ENCODE results near the gene EIF4E2.
"Not testable (repeated sequence)": the region's sequence is repeated elsewhere in the genome, so short reads cannot be mapped to it uniquely, and the experiment has no call there.

Gene EIF4E2

DNA sequence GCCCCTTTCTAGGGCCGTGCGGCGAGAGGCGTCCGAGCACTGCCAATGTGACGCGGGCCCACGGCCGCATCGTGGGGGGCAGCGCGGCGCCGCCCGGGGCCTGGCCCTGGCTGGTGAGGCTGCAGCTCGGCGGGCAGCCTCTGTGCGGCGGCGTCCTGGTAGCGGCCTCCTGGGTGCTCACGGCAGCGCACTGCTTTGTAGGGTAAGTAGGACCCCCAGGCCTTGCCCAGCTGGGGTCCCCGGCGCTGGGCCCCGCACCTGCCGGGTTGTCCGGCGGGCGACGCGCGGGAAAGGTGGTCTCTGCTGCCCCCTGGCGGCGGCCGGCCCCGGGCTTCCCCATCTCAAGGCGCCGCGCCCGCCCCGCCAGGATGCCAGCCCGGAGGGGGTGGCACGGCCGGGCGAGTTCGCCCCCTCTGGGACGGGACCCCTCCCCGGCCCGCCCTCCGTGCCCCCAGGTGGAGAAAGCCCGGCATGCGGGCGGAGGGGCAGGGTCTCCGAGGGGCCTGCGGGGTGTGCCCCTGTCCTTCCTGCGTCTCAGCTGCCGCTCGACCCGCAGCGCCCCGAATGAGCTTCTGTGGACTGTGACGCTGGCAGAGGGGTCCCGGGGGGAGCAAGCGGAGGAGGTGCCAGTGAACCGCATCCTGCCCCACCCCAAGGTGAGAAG is 28.4 kb upstream of the EIF4E2 start:
- peak; percentile 83 for DNase-seq (ENCODE audit: low spot score)

DNA sequence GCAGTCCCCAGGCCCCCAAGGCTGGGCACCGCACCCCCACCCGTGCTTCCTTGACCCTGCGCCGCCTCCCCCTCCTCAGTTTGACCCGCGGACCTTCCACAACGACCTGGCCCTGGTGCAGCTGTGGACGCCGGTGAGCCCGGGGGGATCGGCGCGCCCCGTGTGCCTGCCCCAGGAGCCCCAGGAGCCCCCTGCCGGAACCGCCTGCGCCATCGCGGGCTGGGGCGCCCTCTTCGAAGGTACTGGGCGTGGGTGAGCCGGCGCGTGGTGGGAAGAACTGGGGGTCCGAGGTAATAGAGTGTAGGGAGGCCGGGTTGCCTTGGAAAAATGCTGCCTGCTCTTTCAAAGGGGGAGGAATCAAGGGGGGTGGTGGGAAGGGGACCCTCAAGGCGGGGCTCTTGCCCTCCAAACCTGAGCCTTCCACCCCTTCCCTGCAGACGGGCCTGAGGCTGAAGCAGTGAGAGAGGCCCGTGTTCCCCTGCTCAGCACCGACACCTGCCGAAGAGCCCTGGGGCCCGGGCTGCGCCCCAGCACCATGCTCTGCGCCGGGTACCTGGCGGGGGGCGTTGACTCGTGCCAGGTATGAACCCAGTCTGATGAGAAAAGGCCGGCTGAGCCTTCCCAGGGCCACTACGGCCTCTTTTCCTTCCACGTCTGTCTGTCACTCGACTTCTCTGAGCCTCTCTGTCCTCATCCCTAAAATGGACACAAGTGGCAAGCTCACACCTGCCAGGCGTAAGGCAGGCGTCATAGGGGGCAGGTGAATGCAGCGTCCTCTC is 27.7 kb upstream of the EIF4E2 start:
- DNase-seq (ENCODE audit: low spot score), result no peak

GRCh38 chr2:232523402-232523681 is 27.1 kb upstream of the EIF4E2 start:
- no peak for DNase-seq (ENCODE audit: low spot score)

DNA sequence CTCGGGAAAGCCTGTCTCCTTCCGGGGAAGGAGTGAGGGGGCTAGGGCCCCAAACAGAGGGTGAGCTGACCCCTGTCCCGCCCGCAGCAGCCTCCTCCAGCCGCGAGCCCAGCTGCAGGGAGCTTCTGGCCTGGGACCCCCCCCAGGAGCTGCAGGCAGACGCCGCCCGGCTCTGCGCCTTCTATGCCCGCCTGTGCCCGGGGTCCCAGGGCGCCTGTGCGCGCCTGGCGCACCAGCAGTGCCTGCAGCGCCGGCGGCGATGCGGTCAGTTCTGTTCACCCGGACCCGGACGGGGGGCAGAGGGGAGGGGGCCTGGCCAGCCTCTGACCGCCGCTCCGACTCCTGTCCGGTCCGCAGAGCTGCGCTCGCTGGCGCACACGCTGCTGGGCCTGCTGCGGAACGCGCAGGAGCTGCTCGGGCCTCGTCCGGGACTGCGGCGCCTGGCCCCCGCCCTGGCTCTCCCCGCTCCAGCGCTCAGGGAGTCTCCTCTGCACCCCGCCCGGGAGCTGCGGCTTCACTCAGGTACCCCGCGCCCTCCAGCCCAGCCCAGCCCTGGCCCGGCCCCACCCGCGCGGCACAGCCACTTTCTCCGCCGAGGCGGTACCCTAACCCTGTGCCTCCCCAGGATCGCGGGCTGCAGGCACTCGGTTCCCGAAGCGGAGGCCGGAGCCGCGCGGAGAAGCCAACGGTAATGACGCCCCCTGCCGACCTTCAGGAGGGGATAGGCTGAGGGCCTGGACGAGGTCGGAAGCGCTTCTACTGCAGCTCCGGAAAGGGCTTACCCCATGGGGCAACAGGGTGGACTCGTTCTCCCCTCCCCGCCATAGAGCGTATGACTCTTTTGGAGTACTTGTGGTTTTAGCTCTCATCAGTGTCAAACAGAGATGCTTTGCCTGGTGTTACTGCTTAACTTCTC is 26.5 kb upstream of the EIF4E2 start:
- DNase-seq (ENCODE audit: low spot score), result no peak

GRCh38 chr2:232524771-232525170 is 25.7 kb upstream of the EIF4E2 start:
- DNase-seq (ENCODE audit: low spot score), result no peak

DNA sequence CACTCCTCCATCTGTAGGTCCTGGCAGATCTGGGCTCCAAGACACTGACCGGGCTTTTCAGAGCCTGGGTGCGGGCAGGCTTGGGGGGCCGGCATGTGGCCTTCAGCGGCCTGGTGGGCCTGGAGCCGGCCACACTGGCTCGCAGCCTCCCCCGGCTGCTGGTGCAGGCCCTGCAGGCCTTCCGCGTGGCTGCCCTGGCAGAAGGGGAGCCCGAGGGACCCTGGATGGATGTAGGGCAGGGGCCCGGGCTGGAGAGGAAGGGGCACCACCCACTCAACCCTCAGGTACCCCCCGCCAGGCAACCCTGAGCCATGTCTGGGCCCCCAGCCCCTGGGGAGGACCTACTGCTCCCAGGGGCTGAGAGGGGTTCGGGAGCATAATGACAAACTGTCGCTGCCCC is 25.3 kb upstream of the EIF4E2 start:
- DNase-seq (ENCODE audit: low spot score), result no peak

GRCh38 chr2:232525791-232526371 is 24.6 kb upstream of the EIF4E2 start, which contains the start of gene CHRND:
CHRND (plus strand) TSS chr2:232526160; CDS start chr2:232526216, 56 bp downstream.
- DNase-seq (ENCODE audit: low spot score), result peak; percentile 33

GRCh38 chr2:232526372-232526941 is 24.0 kb upstream of the EIF4E2 start:
- DNase-seq (ENCODE audit: low spot score), result no peak

- DNase-seq (ENCODE audit: low spot score), result no peak
These were observed 22.5 kb upstream of the EIF4E2 start for GRCh38 chr2:232527905-232528470.

DNA sequence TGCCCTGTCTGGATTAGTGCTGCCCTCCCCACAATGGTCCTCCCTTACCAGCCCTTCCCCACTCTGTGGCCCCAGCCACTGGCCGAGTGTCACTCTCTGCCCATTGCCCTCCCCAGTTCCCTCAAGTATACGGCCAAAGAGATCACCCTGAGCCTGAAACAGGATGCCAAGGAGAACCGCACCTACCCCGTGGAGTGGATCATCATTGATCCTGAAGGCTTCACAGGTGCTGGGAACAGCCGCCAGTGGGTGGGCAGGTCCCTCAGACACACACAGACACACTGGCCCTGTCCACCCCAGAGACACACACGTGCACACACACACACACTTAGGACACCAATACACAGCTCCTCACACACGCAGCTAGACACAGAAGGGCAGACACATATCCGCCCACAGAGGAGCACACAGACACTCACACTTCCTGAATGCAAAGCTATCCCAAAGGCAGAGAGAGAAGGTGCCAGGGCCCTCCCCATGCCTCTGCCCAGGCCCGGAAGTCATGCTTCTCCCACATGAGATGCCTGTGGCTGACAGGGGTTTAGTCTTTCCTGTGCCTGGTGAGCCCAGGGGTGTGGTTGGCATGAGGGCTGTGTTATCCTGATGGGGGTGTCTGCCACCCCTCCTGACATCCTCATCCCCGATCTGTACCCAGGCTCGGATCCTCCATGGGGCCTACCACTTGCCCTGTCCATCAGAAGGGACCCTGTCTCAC is 21.6 kb upstream of the EIF4E2 start:
- peak; percentile 31 for DNase-seq (ENCODE audit: low spot score)

DNA sequence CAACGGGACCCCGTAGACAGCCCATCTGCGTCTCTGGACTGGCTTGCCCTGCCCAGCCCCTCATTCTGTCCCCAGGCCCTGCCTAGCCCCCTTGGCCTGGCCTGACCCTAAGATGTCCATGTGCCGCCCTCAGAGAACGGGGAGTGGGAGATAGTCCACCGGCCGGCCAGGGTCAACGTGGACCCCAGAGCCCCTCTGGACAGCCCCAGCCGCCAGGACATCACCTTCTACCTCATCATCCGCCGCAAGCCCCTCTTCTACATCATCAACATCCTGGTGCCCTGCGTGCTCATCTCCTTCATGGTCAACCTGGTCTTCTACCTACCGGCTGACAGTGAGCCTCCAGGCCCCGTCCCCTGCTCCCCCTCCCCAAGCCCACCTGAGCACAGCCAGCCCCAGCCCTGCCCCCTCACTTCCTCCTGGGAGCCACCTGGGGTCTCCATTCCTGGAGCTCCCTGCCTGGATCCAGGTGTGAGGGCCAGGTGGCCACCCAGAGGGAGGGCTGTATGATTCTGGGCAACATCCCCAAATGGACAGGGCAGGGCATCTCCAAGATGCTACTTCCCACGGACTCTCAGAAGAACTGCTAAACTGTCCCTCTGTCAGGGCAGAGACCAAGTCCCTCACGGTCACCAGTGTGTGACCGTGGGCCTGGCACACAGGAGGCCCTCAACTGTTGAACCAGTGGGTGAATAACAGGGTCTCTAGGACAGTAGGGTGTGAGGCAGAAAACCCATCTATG is 20.5 kb upstream of the EIF4E2 start:
- DNase-seq (ENCODE audit: low spot score), result no peak

GRCh38 chr2:232530626-232531260 is 19.7 kb upstream of the EIF4E2 start:
- DNase-seq (ENCODE audit: low spot score), result no peak

GRCh38 chr2:232532419-232532818 is 18.1 kb upstream of the EIF4E2 start:
- no peak for DNase-seq (ENCODE audit: low spot score)

DNA sequence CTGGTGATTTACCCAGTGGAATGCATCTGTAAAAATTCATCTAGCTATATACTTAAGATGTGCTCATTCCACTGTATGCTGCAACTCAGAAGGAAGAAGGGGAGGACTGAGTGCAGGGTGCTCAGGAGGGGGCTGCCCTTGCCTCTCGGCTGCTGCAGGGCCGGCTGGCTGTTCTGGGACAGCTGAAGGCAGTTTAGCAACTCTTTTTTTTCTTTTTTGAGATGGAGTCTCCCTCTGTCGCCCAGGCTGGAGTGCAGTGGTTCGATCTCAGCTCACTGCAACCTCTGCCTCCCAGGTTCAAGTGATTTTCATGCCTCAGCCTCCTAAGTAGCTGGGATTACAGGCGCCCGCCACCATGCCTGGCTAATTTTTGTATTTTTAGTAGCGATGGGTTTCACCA is 17.7 kb upstream of the EIF4E2 start:
- not testable (repeated sequence) for DNase-seq (ENCODE audit: low spot score)

DNA sequence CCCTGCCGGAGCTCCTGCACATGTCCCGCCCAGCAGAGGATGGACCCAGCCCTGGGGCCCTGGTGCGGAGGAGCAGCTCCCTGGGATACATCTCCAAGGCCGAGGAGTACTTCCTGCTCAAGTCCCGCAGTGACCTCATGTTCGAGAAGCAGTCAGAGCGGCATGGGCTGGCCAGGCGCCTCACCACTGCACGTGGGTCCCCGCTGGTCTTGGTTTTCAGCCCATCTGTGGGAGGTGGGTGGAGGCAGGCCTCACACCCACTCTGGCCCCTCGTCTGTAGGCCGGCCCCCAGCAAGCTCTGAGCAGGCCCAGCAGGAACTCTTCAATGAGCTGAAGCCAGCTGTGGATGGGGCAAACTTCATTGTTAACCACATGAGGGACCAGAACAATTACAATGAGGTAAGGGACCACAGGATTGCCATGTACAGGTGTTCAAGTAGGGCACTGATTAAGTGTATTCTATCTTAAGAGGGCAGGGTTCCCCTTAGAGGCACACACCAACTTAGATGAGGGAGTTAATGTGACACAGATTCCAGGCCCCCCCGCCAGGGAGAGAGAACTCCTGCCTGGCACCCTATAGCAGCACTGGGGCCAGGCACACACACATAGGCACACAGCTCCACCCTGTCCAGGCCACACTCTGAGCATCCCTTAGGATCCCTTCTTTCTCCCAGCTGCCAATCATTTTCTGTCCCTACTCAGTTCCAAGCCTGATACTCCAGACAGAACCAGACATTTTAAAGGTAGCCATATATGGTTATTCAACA is 16.4 kb upstream of the EIF4E2 start:
- DNase-seq (ENCODE audit: low spot score), result no peak

DNA sequence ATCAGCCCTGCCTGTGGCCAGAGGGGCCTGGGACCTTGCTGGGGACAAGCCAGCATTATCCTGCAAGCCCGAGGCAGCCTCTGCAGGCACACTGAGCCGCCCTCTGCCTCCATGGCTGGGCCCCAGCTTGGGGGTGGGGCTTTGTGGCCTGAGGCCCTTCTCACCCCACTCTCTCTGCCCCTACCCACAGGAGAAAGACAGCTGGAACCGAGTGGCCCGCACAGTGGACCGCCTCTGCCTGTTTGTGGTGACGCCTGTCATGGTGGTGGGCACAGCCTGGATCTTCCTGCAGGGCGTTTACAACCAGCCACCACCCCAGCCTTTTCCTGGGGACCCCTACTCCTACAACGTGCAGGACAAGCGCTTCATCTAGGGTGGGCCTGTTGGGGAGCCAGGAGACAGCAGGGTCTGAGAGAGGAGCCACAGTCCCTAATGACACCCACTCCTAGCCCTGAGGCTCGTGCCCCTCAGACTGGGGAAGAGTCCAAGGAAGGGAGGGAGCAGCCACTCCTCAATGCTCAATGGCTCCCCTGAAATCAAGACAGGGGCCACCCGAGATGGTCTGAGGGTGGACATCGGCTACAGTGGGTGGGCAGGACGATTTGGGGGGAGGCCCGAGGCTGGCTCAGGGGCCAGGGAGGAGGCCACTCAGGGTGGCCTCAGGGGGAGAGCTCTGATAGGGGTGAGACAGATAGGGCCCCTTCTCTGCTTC is 15.4 kb upstream of the EIF4E2 start:
- no peak for DNase-seq (ENCODE audit: low spot score)

- DNase-seq (ENCODE audit: low spot score), result no peak
These were observed 14.5 kb upstream of the EIF4E2 start for GRCh38 chr2:232535761-232536530.

DNA sequence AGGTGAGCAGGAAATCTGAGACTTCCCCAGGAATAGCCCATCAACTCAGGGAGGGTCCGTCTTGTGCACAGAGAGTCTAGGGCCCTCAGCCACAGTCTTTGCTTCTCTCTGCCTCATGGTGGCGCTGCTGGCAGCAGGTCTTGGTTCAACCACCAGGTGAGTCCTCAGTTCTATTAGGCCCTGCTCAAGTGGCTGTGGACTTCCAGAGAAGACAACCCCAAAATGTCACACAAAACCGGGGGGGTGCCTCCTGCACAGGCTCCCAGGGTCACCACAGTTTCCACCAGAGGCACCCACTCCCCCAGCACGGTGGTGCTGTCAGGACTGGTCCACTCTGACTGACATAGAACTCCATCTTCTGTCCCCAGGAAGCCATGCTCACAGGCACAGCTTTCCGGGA is 13.4 kb upstream of the EIF4E2 start:
- no peak for DNase-seq (ENCODE audit: low spot score)
